ENCODE measurements around the gene SORBS2. TPM values are rescaled to one million over a fixed set of nuclear protein-coding genes. Genes with fewer than 3 reads are reported as not detected.

Gene SORBS2
- total RNA-seq, 3 donors from 2014 or later = 0.53 to 1.1 (median 0.74) TPM

DNA sequence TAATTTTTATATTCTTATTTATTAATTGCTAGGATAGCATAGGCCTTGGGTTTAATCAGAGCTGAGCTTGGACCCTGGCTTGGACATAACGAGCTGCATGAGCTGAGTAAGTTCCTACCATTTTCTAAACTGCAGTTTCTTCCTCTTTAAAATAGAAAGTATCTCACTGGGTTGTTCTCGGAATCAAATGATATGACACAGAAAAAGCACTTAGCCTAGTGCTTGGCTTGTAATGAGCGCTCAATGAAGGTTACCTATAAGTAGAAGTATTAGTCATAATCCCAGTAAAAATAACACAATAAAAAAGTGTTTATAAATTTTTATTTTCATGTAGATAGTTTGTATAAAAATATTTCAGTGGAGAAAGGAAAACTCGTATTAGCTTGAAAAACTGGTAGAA, 163.4 kb downstream of the SORBS2 start:
- Mint-ChIP-seq H3K4me3 (no peak overlapping the region), H3K4me1 (ENCODE audit: low read depth) (no peaks in the 10 kb centered on the region), H3K27me3 (ENCODE audit: low read depth) (peaks cover 12% of the 10 kb centered on the region), H3K36me3 (ENCODE audit: insufficient read depth) (no peaks in the 10 kb centered on the region), H3K9me3 (no peaks in the 10 kb centered on the region)
- DNase-seq (no peak), ATAC-seq (no peak)

GRCh38 chr4:185645403-185645802, 166.6 kb downstream of the SORBS2 start:
- DNase-seq (no peak), ATAC-seq (no peak)
- H3K4me3 Mint-ChIP-seq = no peak overlapping the region
- no peaks in the 10 kb centered on the region for H3K9me3 Mint-ChIP-seq
- H3K4me1 Mint-ChIP-seq (ENCODE audit: low read depth) = no peaks in the 10 kb centered on the region
- H3K27me3 Mint-ChIP-seq (ENCODE audit: low read depth) = peaks cover 19% of the 10 kb centered on the region
- no peaks in the 10 kb centered on the region for H3K36me3 Mint-ChIP-seq (ENCODE audit: insufficient read depth)

GRCh38 chr4:185644408-185644807, 167.6 kb downstream of the SORBS2 start:
- no peak for ATAC-seq
- H3K9me3 Mint-ChIP-seq = no peaks in the 10 kb centered on the region
- no peak overlapping the region for H3K4me3 Mint-ChIP-seq
- no peak for DNase-seq
- H3K4me1 Mint-ChIP-seq (ENCODE audit: low read depth) = no peaks in the 10 kb centered on the region
- H3K27me3 Mint-ChIP-seq (ENCODE audit: low read depth) = peaks cover 20% of the 10 kb centered on the region
- H3K36me3 Mint-ChIP-seq (ENCODE audit: insufficient read depth) = no peaks in the 10 kb centered on the region

- Mint-ChIP-seq H3K4me3 (no peak overlapping the region), H3K4me1 (ENCODE audit: low read depth) (peaks cover 2% of the 10 kb centered on the region), H3K9me3 (no peaks in the 10 kb centered on the region), H3K36me3 (ENCODE audit: insufficient read depth) (no peaks in the 10 kb centered on the region), H3K27me3 (ENCODE audit: low read depth) (peaks cover 31% of the 10 kb centered on the region)
- DNase-seq (no peak), ATAC-seq (no peak)
These were observed 169.1 kb downstream of the SORBS2 start for GRCh38 chr4:185642907-185643306.

DNA sequence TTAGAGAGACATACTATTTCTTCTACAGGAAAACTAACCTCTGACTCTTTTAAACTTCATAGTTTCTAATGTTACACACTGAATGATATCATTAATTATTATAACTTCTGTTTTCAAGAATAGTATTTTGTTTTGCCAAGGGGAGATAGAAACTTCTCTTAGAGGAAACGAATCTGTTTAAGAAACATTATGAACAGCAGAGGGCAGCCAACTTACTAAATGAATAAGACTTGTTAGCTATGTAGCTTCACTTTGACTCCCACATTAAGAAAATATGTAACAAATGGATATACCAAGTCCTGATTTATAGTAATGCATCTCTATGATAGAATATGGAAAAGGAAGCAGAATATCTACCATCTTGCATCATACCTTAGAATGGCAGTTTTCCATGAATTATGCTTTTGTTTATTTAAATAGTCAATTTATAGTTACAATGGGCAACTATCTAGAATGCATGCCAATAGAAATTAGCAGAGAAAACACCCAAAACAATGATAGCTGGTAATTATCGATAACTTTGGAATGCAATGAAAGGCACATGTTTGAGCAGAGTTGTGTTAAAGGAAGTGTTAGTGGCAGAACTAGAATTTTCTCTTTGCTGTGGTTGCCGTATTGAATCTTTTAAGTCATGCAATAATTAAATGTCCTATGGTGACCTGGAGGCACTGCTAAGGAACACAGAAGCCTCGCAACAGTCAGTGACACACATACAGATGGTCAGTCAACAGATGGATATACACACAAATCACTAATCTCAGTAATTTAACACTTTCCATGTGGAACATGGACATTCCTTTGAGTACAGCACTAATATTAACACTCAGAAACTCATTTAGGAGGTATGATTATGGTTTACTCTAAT, 171.0 kb downstream of the SORBS2 start:
- no peak for DNase-seq
- H3K36me3 Mint-ChIP-seq (ENCODE audit: insufficient read depth) = no peaks in the 10 kb centered on the region
- H3K9me3 Mint-ChIP-seq = no peaks in the 10 kb centered on the region
- H3K4me3 Mint-ChIP-seq = no peak overlapping the region
- H3K4me1 Mint-ChIP-seq (ENCODE audit: low read depth) = peaks cover 2% of the 10 kb centered on the region
- peaks cover 38% of the 10 kb centered on the region for H3K27me3 Mint-ChIP-seq (ENCODE audit: low read depth)
- no peak for ATAC-seq

- no peaks in the 10 kb centered on the region for H3K9me3 Mint-ChIP-seq
- H3K36me3 Mint-ChIP-seq (ENCODE audit: insufficient read depth) = no peaks in the 10 kb centered on the region
- H3K27me3 Mint-ChIP-seq (ENCODE audit: low read depth) = peaks cover 32% of the 10 kb centered on the region
- no peak overlapping the region for H3K4me3 Mint-ChIP-seq
- ATAC-seq = no peak
- no peak for DNase-seq
- peaks cover 2% of the 10 kb centered on the region for H3K4me1 Mint-ChIP-seq (ENCODE audit: low read depth)
These were observed 173.3 kb downstream of the SORBS2 start for GRCh38 chr4:185638548-185639301.

GRCh38 chr4:185638093-185638492, 173.9 kb downstream of the SORBS2 start:
- Mint-ChIP-seq H3K27me3 (ENCODE audit: low read depth) (peaks cover 30% of the 10 kb centered on the region), H3K36me3 (ENCODE audit: insufficient read depth) (no peaks in the 10 kb centered on the region), H3K4me1 (ENCODE audit: low read depth) (peaks cover 2% of the 10 kb centered on the region), H3K9me3 (no peaks in the 10 kb centered on the region), H3K4me3 (no peak overlapping the region)
- DNase-seq = no peak
- no peak for ATAC-seq

DNA sequence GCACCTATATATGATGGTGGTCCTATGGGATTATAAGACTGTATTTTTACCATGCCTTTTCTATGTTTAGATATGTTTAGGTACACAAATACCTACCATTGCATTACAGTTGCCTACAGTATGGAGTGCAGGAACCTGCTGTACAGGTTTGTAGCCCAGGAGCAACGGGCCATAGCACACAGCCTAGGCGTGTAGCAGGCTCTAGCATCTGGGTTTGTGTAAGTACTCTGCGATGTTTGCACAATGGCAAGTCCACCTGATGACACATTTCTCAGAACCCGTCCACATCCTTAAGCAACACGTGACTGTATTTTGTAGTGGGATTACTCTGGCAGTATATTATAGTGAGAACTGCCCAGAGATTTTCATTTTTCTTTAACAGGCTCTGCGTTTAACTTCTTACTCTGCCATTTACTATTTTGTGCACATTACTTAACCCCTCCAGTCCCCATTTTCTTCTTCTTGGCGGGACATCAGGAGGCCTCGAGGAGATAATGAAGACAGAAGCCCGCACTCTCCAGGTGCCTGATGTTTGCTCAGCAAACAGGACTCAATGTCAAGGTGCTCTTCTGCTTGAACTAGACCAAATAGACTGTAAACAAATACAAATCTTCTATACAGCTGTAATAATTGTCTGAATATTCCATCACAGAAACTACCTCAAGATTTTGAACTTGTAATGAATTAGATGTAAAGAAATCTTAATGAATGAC, 174.7 kb downstream of the SORBS2 start:
- no peak for DNase-seq
- peaks cover 26% of the 10 kb centered on the region for H3K27me3 Mint-ChIP-seq (ENCODE audit: low read depth)
- H3K4me1 Mint-ChIP-seq (ENCODE audit: low read depth) = peaks cover 2% of the 10 kb centered on the region
- H3K36me3 Mint-ChIP-seq (ENCODE audit: insufficient read depth) = no peaks in the 10 kb centered on the region
- ATAC-seq = no peak
- no peaks in the 10 kb centered on the region for H3K9me3 Mint-ChIP-seq
- H3K4me3 Mint-ChIP-seq = no peak overlapping the region

GRCh38 chr4:185634066-185634652, 177.8 kb downstream of the SORBS2 start:
- DNase-seq = no peak
- Mint-ChIP-seq H3K36me3 (ENCODE audit: insufficient read depth) (no peaks in the 10 kb centered on the region), H3K4me1 (ENCODE audit: low read depth) (peaks cover 2% of the 10 kb centered on the region), H3K9me3 (no peaks in the 10 kb centered on the region), H3K4me3 (no peak overlapping the region), H3K27me3 (ENCODE audit: low read depth) (peaks cover 23% of the 10 kb centered on the region)
- ATAC-seq = no peak

DNA sequence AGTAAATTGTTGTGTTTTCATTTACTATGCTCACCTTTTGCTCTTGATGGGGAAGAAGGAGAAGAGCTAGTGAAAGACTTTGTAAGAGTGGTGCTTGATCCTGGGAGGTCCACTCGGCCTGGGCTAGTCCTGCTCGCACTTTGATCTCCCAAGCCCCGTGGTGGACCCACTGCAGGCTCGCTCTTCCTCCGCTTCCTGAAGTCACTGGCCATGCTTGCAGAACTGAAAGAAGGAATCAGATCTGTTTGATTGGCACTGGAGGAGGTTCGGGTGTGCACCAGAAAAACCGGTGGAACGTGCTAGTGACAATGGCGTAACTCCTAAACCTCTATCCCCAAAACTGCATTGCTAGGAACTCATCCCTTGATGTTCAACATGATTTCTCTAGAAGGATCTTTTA, 185.2 kb downstream of the SORBS2 start:
- no peaks in the 10 kb centered on the region for H3K4me1 Mint-ChIP-seq (ENCODE audit: low read depth)
- no peak overlapping the region for H3K4me3 Mint-ChIP-seq
- H3K9me3 Mint-ChIP-seq = no peaks in the 10 kb centered on the region
- no peaks in the 10 kb centered on the region for H3K36me3 Mint-ChIP-seq (ENCODE audit: insufficient read depth)
- peaks cover 13% of the 10 kb centered on the region for H3K27me3 Mint-ChIP-seq (ENCODE audit: low read depth)
- DNase-seq = no peak
- no peak for ATAC-seq

- ATAC-seq (no peak), DNase-seq (no peak)
- Mint-ChIP-seq H3K9me3 (no peaks in the 10 kb centered on the region), H3K36me3 (ENCODE audit: insufficient read depth) (no peaks in the 10 kb centered on the region), H3K4me1 (ENCODE audit: low read depth) (no peaks in the 10 kb centered on the region), H3K27me3 (ENCODE audit: low read depth) (peaks cover 13% of the 10 kb centered on the region), H3K4me3 (no peak overlapping the region)
These were observed 186.5 kb downstream of the SORBS2 start for GRCh38 chr4:185625503-185625902.

GRCh38 chr4:185624259-185624589, 187.8 kb downstream of the SORBS2 start:
- Mint-ChIP-seq H3K4me3 (no peak overlapping the region), H3K27me3 (ENCODE audit: low read depth) (peaks cover 13% of the 10 kb centered on the region), H3K36me3 (ENCODE audit: insufficient read depth) (no peaks in the 10 kb centered on the region), H3K9me3 (no peaks in the 10 kb centered on the region), H3K4me1 (ENCODE audit: low read depth) (no peaks in the 10 kb centered on the region)
- DNase-seq = no peak
- ATAC-seq = no peak

- ATAC-seq = no peak
- H3K36me3 Mint-ChIP-seq (ENCODE audit: insufficient read depth) = no peaks in the 10 kb centered on the region
- peaks cover 8% of the 10 kb centered on the region for H3K27me3 Mint-ChIP-seq (ENCODE audit: low read depth)
- H3K4me3 Mint-ChIP-seq = no peak overlapping the region
- no peaks in the 10 kb centered on the region for H3K4me1 Mint-ChIP-seq (ENCODE audit: low read depth)
- no peaks in the 10 kb centered on the region for H3K9me3 Mint-ChIP-seq
- DNase-seq = no peak
These were observed 188.3 kb downstream of the SORBS2 start for GRCh38 chr4:185623444-185624258.

- peaks cover 7% of the 10 kb centered on the region for H3K27me3 Mint-ChIP-seq (ENCODE audit: low read depth)
- no peaks in the 10 kb centered on the region for H3K9me3 Mint-ChIP-seq
- no peak overlapping the region for H3K4me3 Mint-ChIP-seq
- ATAC-seq = no peak
- no peaks in the 10 kb centered on the region for H3K4me1 Mint-ChIP-seq (ENCODE audit: low read depth)
- H3K36me3 Mint-ChIP-seq (ENCODE audit: insufficient read depth) = no peaks in the 10 kb centered on the region
- DNase-seq = no peak
These were observed 203.8 kb downstream of the SORBS2 start for GRCh38 chr4:185608185-185608584.

All from activated T-cell treated with anti-CD3 and anti-CD28 coated beads, Interleukin-2, amount 50 U/mL, for 4 hours (primary cell).